GM12875 (cell line): ENCODE data around the gene ADGRL2.

Experiments
- H3K4me3 ChIP-seq: one replicate; pipeline ENCODE4 v1.5.1; 2011; ENCODE audit warnings: low read depth, low read length, control low read depth
- TF ChIP-seq, protein P1 (sequence below): IDR thresholded peaks from 2 replicates; pipeline ENCODE4 v1.5.1; 2011; ENCODE audit warnings: low read depth, mild to moderate bottlenecking, control low read depth, inconsistent platforms, low read length, moderate library complexity, borderline replicate concordance; ENCODE audit not compliant: insufficient read depth

Gene ADGRL2

GRCh38 chr1:81889166-81889565 lies 88.4 kb downstream of the ADGRL2 start:
- H3K4me3 ChIP-seq = no peak overlapping the region
- TF ChIP-seq, protein P1, sequence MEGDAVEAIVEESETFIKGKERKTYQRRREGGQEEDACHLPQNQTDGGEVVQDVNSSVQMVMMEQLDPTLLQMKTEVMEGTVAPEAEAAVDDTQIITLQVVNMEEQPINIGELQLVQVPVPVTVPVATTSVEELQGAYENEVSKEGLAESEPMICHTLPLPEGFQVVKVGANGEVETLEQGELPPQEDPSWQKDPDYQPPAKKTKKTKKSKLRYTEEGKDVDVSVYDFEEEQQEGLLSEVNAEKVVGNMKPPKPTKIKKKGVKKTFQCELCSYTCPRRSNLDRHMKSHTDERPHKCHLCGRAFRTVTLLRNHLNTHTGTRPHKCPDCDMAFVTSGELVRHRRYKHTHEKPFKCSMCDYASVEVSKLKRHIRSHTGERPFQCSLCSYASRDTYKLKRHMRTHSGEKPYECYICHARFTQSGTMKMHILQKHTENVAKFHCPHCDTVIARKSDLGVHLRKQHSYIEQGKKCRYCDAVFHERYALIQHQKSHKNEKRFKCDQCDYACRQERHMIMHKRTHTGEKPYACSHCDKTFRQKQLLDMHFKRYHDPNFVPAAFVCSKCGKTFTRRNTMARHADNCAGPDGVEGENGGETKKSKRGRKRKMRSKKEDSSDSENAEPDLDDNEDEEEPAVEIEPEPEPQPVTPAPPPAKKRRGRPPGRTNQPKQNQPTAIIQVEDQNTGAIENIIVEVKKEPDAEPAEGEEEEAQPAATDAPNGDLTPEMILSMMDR = no peak

GRCh38 chr1:81894867-81895266 lies 94.1 kb downstream of the ADGRL2 start:
- TF ChIP-seq, protein P1 = no peak
- H3K4me3 ChIP-seq = no peak overlapping the region

DNA sequence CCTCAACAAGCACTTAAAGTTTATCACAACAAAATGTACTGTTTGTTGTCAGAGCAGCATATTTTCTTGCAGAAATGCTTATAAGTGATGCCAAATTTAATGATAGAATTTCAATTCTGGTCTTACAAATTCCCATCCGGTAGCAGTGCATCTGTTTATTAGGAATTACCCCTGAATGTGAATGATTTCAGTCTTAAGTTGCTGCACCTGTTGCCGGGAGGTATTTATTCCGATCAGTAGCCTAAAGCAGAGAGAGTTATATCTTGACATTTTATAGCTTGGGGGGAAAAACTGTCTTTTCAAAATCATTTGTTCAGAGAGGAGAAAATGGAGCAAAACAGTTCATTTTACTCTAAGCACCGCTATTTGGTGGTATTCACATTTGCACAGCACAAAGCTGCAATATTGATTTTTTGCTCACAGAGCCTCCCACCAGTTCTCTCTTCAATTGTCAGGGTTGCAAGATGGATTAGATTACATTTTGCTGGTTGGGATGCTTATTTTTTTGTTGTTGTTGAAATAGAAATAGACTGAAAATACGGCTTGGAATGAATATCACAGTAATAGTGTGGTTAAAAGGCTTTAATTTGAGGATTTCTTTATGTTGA lies 98.6 kb downstream of the ADGRL2 start:
- TF ChIP-seq, protein P1 = no peak

GRCh38 chr1:81907575-81907974 lies 106.8 kb downstream of the ADGRL2 start:
- no peak overlapping the region for H3K4me3 ChIP-seq
- TF ChIP-seq, protein P1 = no peak

More for the DNA sequence above, 98.6 kb downstream of the ADGRL2 start:
- H3K4me3 ChIP-seq = no peak overlapping the region

DNA sequence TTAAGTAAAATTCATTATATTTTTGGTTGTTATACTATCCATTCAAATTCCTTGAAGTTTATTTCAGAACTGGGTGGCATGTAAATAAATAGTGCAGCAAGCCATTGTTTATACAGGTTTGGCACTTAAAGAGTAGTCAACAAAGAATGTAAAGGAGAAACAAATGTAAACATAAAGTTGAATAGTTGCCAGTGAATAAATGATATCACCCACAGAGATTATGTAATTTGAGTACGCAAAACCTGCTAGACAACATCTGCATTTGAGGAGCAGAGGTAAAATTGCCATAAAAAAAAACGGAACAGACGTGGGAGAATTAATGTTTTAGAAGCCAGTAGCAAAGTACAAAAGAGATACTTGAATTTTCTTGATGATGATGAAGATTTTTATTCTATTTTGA lies 111.6 kb downstream of the ADGRL2 start:
- H3K4me3 ChIP-seq = no peak overlapping the region
- TF ChIP-seq, protein P1 = no peak

- TF ChIP-seq, protein P1 = no peak
These were observed 115.2 kb downstream of the ADGRL2 start for GRCh38 chr1:81915937-81916336.

GRCh38 chr1:81920245-81920740 lies 119.6 kb downstream of the ADGRL2 start:
- TF ChIP-seq, protein P1 = no peak
- H3K4me3 ChIP-seq = no peak overlapping the region

More at GRCh38 chr1:81915937-81916336, 115.2 kb downstream of the ADGRL2 start:
- H3K4me3 ChIP-seq = no peak overlapping the region
